ENCODE results near the gene HIP1. TPM values are rescaled to one million over a fixed set of nuclear protein-coding genes. Genes with fewer than 3 reads are reported as not detected.

The HIP1 gene
- polyA plus RNA-seq, 4 donors = 0.22 to 7.1 (median 2.2) TPM

- FAIRE-seq = no peak
- H3K36me3 ChIP-seq (ENCODE audit: control insufficient read depth in 3 of 3, insufficient read depth in 2 of 3, low read depth in 1 of 3, low read length in 3 of 3) = no peaks in the 10 kb centered on the region
- 91 to 94% (median 92%) methylated on average over 8 of the region's 8 CpGs for WGBS, 3 donors
- H3K4me1 ChIP-seq (ENCODE audit: control insufficient read depth in 3 of 3, insufficient read depth in 2 of 3, low read depth in 1 of 3, low read length in 2 of 3) = no peaks in the 10 kb centered on the region
- no peaks in the 10 kb centered on the region for H3K27me3 ChIP-seq (ENCODE audit: control insufficient read depth in 3 of 3, insufficient read depth in 3 of 3, low read length in 3 of 3)
- no peak for DNase-seq
- peaks cover 1 to 13% of the 10 kb centered on the region in 2 donors for H3K9me3 ChIP-seq (ENCODE audit: control insufficient read depth in 2 of 2, insufficient read depth in 1 of 2, low read depth in 1 of 2, low read length in 1 of 2)
- no peak overlapping the region for H3K4me3 ChIP-seq (ENCODE audit: low read depth in 1 of 3, low read length in 3 of 3)
- H3K27ac ChIP-seq (ENCODE audit: low read depth in 1 of 3, low read length in 2 of 3) = no peak overlapping the region
Observed at GRCh38 chr7:75629044-75629443, 109.7 kb downstream of the HIP1 start.

GRCh38 chr7:75628055-75628454, 110.7 kb downstream of the HIP1 start:
- Histone ChIP-seq H3K36me3 (ENCODE audit: control insufficient read depth in 3 of 3, insufficient read depth in 2 of 3, low read depth in 1 of 3, low read length in 3 of 3) (peaks cover 0 to 3% (median 0%) of the 10 kb centered on the region in 3 donors), H3K4me1 (ENCODE audit: control insufficient read depth in 3 of 3, insufficient read depth in 2 of 3, low read depth in 1 of 3, low read length in 2 of 3) (no peaks in the 10 kb centered on the region), H3K4me3 (ENCODE audit: low read depth in 1 of 3, low read length in 3 of 3) (no peak overlapping the region), H3K9me3 (ENCODE audit: control insufficient read depth in 2 of 2, insufficient read depth in 1 of 2, low read depth in 1 of 2, low read length in 1 of 2) (peaks cover 1 to 13% of the 10 kb centered on the region in 2 donors), H3K27me3 (ENCODE audit: control insufficient read depth in 3 of 3, insufficient read depth in 3 of 3, low read length in 3 of 3) (no peaks in the 10 kb centered on the region), H3K27ac (ENCODE audit: low read depth in 1 of 3, low read length in 2 of 3) (no peak overlapping the region)
- no peak for FAIRE-seq
- no peak for DNase-seq

GRCh38 chr7:75626954-75627353, 111.8 kb downstream of the HIP1 start:
- no peaks in the 10 kb centered on the region for H3K4me1 ChIP-seq (ENCODE audit: control insufficient read depth in 3 of 3, insufficient read depth in 2 of 3, low read depth in 1 of 3, low read length in 2 of 3)
- DNase-seq = no peak
- no peaks in the 10 kb centered on the region for H3K27me3 ChIP-seq (ENCODE audit: control insufficient read depth in 3 of 3, insufficient read depth in 3 of 3, low read length in 3 of 3)
- peaks cover 1 to 13% of the 10 kb centered on the region in 2 donors for H3K9me3 ChIP-seq (ENCODE audit: control insufficient read depth in 2 of 2, insufficient read depth in 1 of 2, low read depth in 1 of 2, low read length in 1 of 2)
- peaks cover 0 to 3% (median 0%) of the 10 kb centered on the region in 3 donors for H3K36me3 ChIP-seq (ENCODE audit: control insufficient read depth in 3 of 3, insufficient read depth in 2 of 3, low read depth in 1 of 3, low read length in 3 of 3)
- H3K27ac ChIP-seq (ENCODE audit: low read depth in 1 of 3, low read length in 2 of 3) = no peak overlapping the region
- WGBS, 3 donors = 91 to 97% (median 93%) methylated on average over 2 of the region's 2 CpGs
- FAIRE-seq = no peak
- no peak overlapping the region for H3K4me3 ChIP-seq (ENCODE audit: low read depth in 1 of 3, low read length in 3 of 3)

- no peak for FAIRE-seq
- no peaks in the 10 kb centered on the region for H3K27me3 ChIP-seq (ENCODE audit: control insufficient read depth in 3 of 3, insufficient read depth in 3 of 3, low read length in 3 of 3)
- no peak overlapping the region for H3K27ac ChIP-seq (ENCODE audit: low read depth in 1 of 3, low read length in 2 of 3)
- 89 to 99% (median 96%) methylated on average over 5 of the region's 5 CpGs for WGBS, 3 donors
- DNase-seq = no peak
- no peak overlapping the region for H3K4me3 ChIP-seq (ENCODE audit: low read depth in 1 of 3, low read length in 3 of 3)
- peaks cover 0 to 3% (median 0%) of the 10 kb centered on the region in 3 donors for H3K36me3 ChIP-seq (ENCODE audit: control insufficient read depth in 3 of 3, insufficient read depth in 2 of 3, low read depth in 1 of 3, low read length in 3 of 3)
- peaks cover 1 to 13% of the 10 kb centered on the region in 2 donors for H3K9me3 ChIP-seq (ENCODE audit: control insufficient read depth in 2 of 2, insufficient read depth in 1 of 2, low read depth in 1 of 2, low read length in 1 of 2)
- no peaks in the 10 kb centered on the region for H3K4me1 ChIP-seq (ENCODE audit: control insufficient read depth in 3 of 3, insufficient read depth in 2 of 3, low read depth in 1 of 3, low read length in 2 of 3)
Observed at GRCh38 chr7:75625868-75626267, 112.9 kb downstream of the HIP1 start.

- DNase-seq (no peak), FAIRE-seq (no peak)
- H3K36me3 ChIP-seq (ENCODE audit: control insufficient read depth in 3 of 3, insufficient read depth in 2 of 3, low read depth in 1 of 3, low read length in 3 of 3) = peaks cover 0 to 3% (median 0%) of the 10 kb centered on the region in 3 donors
- H3K27me3 ChIP-seq (ENCODE audit: control insufficient read depth in 3 of 3, insufficient read depth in 3 of 3, low read length in 3 of 3) = no peaks in the 10 kb centered on the region
- H3K9me3 ChIP-seq (ENCODE audit: control insufficient read depth in 2 of 2, insufficient read depth in 1 of 2, low read depth in 1 of 2, low read length in 1 of 2) = peaks cover 1 to 13% of the 10 kb centered on the region in 2 donors
- WGBS, 3 donors = 72 to 85% (median 80%) methylated on average over 13 of the region's 13 CpGs
- no peaks in the 10 kb centered on the region for H3K4me1 ChIP-seq (ENCODE audit: control insufficient read depth in 3 of 3, insufficient read depth in 2 of 3, low read depth in 1 of 3, low read length in 2 of 3)
- no peak overlapping the region for H3K4me3 ChIP-seq (ENCODE audit: low read depth in 1 of 3, low read length in 3 of 3)
- H3K27ac ChIP-seq (ENCODE audit: low read depth in 1 of 3, low read length in 2 of 3) = peak overlapping the region in 1 of 3 donors; percentile 63
Observed at GRCh38 chr7:75624134-75624832, 114.5 kb downstream of the HIP1 start.

GRCh38 chr7:75623390-75624133, 115.2 kb downstream of the HIP1 start:
- Histone ChIP-seq H3K27me3 (ENCODE audit: control insufficient read depth in 3 of 3, insufficient read depth in 3 of 3, low read length in 3 of 3) (no peaks in the 10 kb centered on the region), H3K4me3 (ENCODE audit: low read depth in 1 of 3, low read length in 3 of 3) (no peak overlapping the region), H3K27ac (ENCODE audit: low read depth in 1 of 3, low read length in 2 of 3) (peak overlapping the region in 1 of 3 donors; percentile 47), H3K4me1 (ENCODE audit: control insufficient read depth in 3 of 3, insufficient read depth in 2 of 3, low read depth in 1 of 3, low read length in 2 of 3) (no peaks in the 10 kb centered on the region), H3K9me3 (ENCODE audit: control insufficient read depth in 2 of 2, insufficient read depth in 1 of 2, low read depth in 1 of 2, low read length in 1 of 2) (peaks cover 1 to 13% of the 10 kb centered on the region in 2 donors), H3K36me3 (ENCODE audit: control insufficient read depth in 3 of 3, insufficient read depth in 2 of 3, low read depth in 1 of 3, low read length in 3 of 3) (peaks cover 0 to 3% (median 0%) of the 10 kb centered on the region in 3 donors)
- DNase-seq (no peak), FAIRE-seq (no peak)
- 81 to 88% (median 84%) methylated on average over 16 of the region's 16 CpGs for WGBS, 3 donors

GRCh38 chr7:75621124-75621523, 117.6 kb downstream of the HIP1 start:
- no peak overlapping the region for H3K27ac ChIP-seq (ENCODE audit: low read depth in 1 of 3, low read length in 2 of 3)
- H3K4me3 ChIP-seq (ENCODE audit: low read depth in 1 of 3, low read length in 3 of 3) = no peak overlapping the region
- peaks cover 0 to 3% (median 0%) of the 10 kb centered on the region in 3 donors for H3K36me3 ChIP-seq (ENCODE audit: control insufficient read depth in 3 of 3, insufficient read depth in 2 of 3, low read depth in 1 of 3, low read length in 3 of 3)
- FAIRE-seq = no peak
- 70 to 83% (median 82%) methylated on average over 9 of the region's 9 CpGs for WGBS, 3 donors
- no peaks in the 10 kb centered on the region for H3K27me3 ChIP-seq (ENCODE audit: control insufficient read depth in 3 of 3, insufficient read depth in 3 of 3, low read length in 3 of 3)
- no peaks in the 10 kb centered on the region for H3K4me1 ChIP-seq (ENCODE audit: control insufficient read depth in 3 of 3, insufficient read depth in 2 of 3, low read depth in 1 of 3, low read length in 2 of 3)
- no peak for DNase-seq
- peaks cover 0 to 3% of the 10 kb centered on the region in 2 donors for H3K9me3 ChIP-seq (ENCODE audit: control insufficient read depth in 2 of 2, insufficient read depth in 1 of 2, low read depth in 1 of 2, low read length in 1 of 2)

- H3K4me3 ChIP-seq (ENCODE audit: low read depth in 1 of 3, low read length in 3 of 3) = no peak overlapping the region
- no peaks in the 10 kb centered on the region for H3K9me3 ChIP-seq (ENCODE audit: control insufficient read depth in 2 of 2, insufficient read depth in 1 of 2, low read depth in 1 of 2, low read length in 1 of 2)
- FAIRE-seq (no peak), DNase-seq (no peak)
- 87 to 94% (median 93%) methylated on average over 4 of the region's 4 CpGs for WGBS, 3 donors
- no peaks in the 10 kb centered on the region for H3K27me3 ChIP-seq (ENCODE audit: control insufficient read depth in 3 of 3, insufficient read depth in 3 of 3, low read length in 3 of 3)
- no peaks in the 10 kb centered on the region for H3K4me1 ChIP-seq (ENCODE audit: control insufficient read depth in 3 of 3, insufficient read depth in 2 of 3, low read depth in 1 of 3, low read length in 2 of 3)
- H3K36me3 ChIP-seq (ENCODE audit: control insufficient read depth in 3 of 3, insufficient read depth in 2 of 3, low read depth in 1 of 3, low read length in 3 of 3) = peaks cover 0 to 3% (median 0%) of the 10 kb centered on the region in 3 donors
- no peak overlapping the region for H3K27ac ChIP-seq (ENCODE audit: low read depth in 1 of 3, low read length in 2 of 3)
Observed at GRCh38 chr7:75619636-75620035, 119.1 kb downstream of the HIP1 start.
